Upper lobe of left lung (tissue), 6 donors: Measurements from ENCODE around the gene ARMH3. TPM values are rescaled to one million over a fixed set of nuclear protein-coding genes. Genes with fewer than 3 reads are reported as not detected.

ENCODE experiments used
- ATAC-seq, 2 donors: fragments of 200-7000 bp; cut with Tn5 transposase; one replicate each; pipeline ENCODE4 v1.9.1; 2022; ENCODE audit warnings: mild to moderate bottlenecking in 2 of 2, moderate library complexity in 2 of 2; ENCODE audit not compliant: low FRiP score in 2 of 2
- DNase-seq, 2 donors: peaks; one replicate each; pipeline ENCODE4 v3.0.0-alpha.2; 2019 to 2020
- H3K27ac ChIP-seq, 4 donors: fragments of 200-600 bp; sonication (generic); one replicate each; pipeline ENCODE4 v1.5.1; 2016 to 2019
- H3K27me3 ChIP-seq, 4 donors: fragments of 200-600 bp; sonication (generic); one replicate each; pipeline ENCODE4 v1.5.1; 2017 to 2019
- H3K36me3 ChIP-seq, 4 donors: fragments of 200-600 bp; sonication (generic); one replicate each; pipeline ENCODE4 v1.5.1; 2016 to 2019
- H3K4me1 ChIP-seq, 4 donors: fragments of 200-600 bp; sonication (generic); one replicate each; pipeline ENCODE4 v1.5.1; 2018 to 2019
- H3K4me3 ChIP-seq, 4 donors: fragments of 200-600 bp; sonication (generic); one replicate each; pipeline ENCODE4 v1.5.1; 2017 to 2019; ENCODE audit warnings: mild to moderate bottlenecking in 2 of 4, moderate library complexity in 1 of 4
- H3K9me3 ChIP-seq, 4 donors: fragments of 200-600 bp; sonication (generic); one replicate each; pipeline ENCODE4 v1.5.1; 2018 to 2019
- EP300 ChIP-seq, 4 donors: sonication (generic); formaldehyde crosslinking; IDR thresholded peaks; one replicate each; pipeline ENCODE4 v1.5.1; 2017; ENCODE audit warnings: antibody characterized with exemption in 4 of 4, control low read depth in 2 of 4
- POLR2A ChIP-seq, 4 donors: fragments of 450-650 bp; IDR thresholded peaks; one replicate each; pipeline ENCODE4 v1.5.1; 2016 to 2017; ENCODE audit warnings: antibody characterized with exemption in 4 of 4, mild to moderate bottlenecking in 2 of 4
- POLR2AphosphoS5 ChIP-seq, 2 donors: sonication (generic); formaldehyde crosslinking; IDR thresholded peaks; one replicate each; pipeline ENCODE4 v1.5.1; 2017; ENCODE audit warnings: antibody characterized with exemption in 2 of 2
- WGBS, 2 donors: methylation state at CpG; one replicate each; pipeline ENCODE4 v1.1.5; 2017 to 2018; 5-methylcytosine and 5-hydroxymethylcytosine counted together
- total RNA-seq, 6 donors: library from RNA; depleted of rRNA in 4 of 6; stranded (reverse); fragments of >200 nt in 4 of 6; gene quantifications; one replicate each; pipeline versions ENCODE4 v1.1.0 to v1.2.1, GENCODE V29; 2016 to 2021
- TF ChIP-seq, protein P1 (sequence below), 6 experiments: fragments of 450-650 bp in 4 of 6; fragments of 200-600 bp in 2 of 6; sonication (generic) in 2 of 6; IDR thresholded peaks; one replicate each; pipeline ENCODE4 v1.5.1; 2016 to 2019; ENCODE audit warnings: antibody characterized with exemption in 6 of 6
- donor health status: DM: no; HTN: no; CAD: no; lungs with moderate emphysema.
- donor health status: DM: no; HTN: yes; CAD: no; lungs with severe emphysema.

Gene ARMH3
- total RNA-seq, 6 donors from 2014 or later = 14.4 to 39.8 (median 25.5) TPM

GRCh38 chr10:102090772-102091171 lies 34.8 kb upstream of the ARMH3 start:
- no peak for DNase-seq
- H3K36me3 ChIP-seq = no peaks in the 10 kb centered on the region
- no peaks in the 10 kb centered on the region for H3K27me3 ChIP-seq
- no peak for ATAC-seq
- H3K4me3 ChIP-seq = no peak overlapping the region
- no peaks in the 10 kb centered on the region for H3K4me1 ChIP-seq
- WGBS, 2 donors = 69 to 71% methylated on average over 2 of the region's 2 CpGs
- no peaks in the 10 kb centered on the region for H3K9me3 ChIP-seq
- no peak overlapping the region for H3K27ac ChIP-seq
- TF ChIP-seq, protein P1, sequence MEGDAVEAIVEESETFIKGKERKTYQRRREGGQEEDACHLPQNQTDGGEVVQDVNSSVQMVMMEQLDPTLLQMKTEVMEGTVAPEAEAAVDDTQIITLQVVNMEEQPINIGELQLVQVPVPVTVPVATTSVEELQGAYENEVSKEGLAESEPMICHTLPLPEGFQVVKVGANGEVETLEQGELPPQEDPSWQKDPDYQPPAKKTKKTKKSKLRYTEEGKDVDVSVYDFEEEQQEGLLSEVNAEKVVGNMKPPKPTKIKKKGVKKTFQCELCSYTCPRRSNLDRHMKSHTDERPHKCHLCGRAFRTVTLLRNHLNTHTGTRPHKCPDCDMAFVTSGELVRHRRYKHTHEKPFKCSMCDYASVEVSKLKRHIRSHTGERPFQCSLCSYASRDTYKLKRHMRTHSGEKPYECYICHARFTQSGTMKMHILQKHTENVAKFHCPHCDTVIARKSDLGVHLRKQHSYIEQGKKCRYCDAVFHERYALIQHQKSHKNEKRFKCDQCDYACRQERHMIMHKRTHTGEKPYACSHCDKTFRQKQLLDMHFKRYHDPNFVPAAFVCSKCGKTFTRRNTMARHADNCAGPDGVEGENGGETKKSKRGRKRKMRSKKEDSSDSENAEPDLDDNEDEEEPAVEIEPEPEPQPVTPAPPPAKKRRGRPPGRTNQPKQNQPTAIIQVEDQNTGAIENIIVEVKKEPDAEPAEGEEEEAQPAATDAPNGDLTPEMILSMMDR (IDR thresholded peaks at IDR 0.05) = no peak
- TF ChIP-seq EP300 (IDR thresholded peaks at IDR 0.05) = no peak

DNA sequence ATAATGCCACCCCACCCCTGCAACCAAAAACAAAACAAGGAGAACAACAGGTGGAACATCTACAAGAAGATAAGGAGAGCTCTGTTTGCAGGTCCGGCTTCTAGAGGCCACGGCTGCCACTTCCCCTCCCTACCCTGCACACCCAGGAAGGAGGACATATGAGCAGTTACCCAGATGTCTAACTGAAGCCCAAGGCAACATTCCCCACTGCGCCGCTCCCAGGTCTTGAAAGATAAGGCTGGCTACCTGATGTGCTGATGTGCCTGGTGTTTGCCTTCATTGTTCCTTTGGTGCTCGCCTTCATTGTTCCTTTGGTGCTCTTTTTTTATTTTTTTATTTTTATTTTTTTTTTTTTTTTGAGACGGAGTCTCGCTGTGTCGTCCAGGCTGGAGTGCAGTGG lies 30.2 kb upstream of the ARMH3 start:
- no peaks in the 10 kb centered on the region for H3K36me3 ChIP-seq
- H3K4me1 ChIP-seq = no peaks in the 10 kb centered on the region
- no peak for ATAC-seq
- H3K27ac ChIP-seq = no peak overlapping the region
- 89 to 90% methylated on average over 8 of the region's 8 CpGs for WGBS, 2 donors
- TF ChIP-seq POLR2A (IDR thresholded peaks at IDR 0.05) = no peak
- TF ChIP-seq POLR2AphosphoS5 (IDR thresholded peaks at IDR 0.05) = no peak
- TF ChIP-seq, protein P1 (IDR thresholded peaks at IDR 0.05) = no peak
- TF ChIP-seq EP300 (IDR thresholded peaks at IDR 0.05) = no peak
- no peaks in the 10 kb centered on the region for H3K27me3 ChIP-seq
- H3K9me3 ChIP-seq = no peaks in the 10 kb centered on the region
- DNase-seq = no peak
- no peak overlapping the region for H3K4me3 ChIP-seq

GRCh38 chr10:102085336-102085735 lies 29.4 kb upstream of the ARMH3 start:
- ATAC-seq (no peak), DNase-seq (no peak)
- TF ChIP-seq POLR2A (IDR thresholded peaks at IDR 0.05) (no peak), EP300 (IDR thresholded peaks at IDR 0.05) (no peak), POLR2AphosphoS5 (IDR thresholded peaks at IDR 0.05) (no peak)
- TF ChIP-seq, protein P1 (IDR thresholded peaks at IDR 0.05) = no peak
- no peaks in the 10 kb centered on the region for H3K27me3 ChIP-seq
- no peak overlapping the region for H3K27ac ChIP-seq
- no peaks in the 10 kb centered on the region for H3K9me3 ChIP-seq
- WGBS, 2 donors = 77 to 85% methylated on average over 3 of the region's 3 CpGs
- no peaks in the 10 kb centered on the region for H3K4me1 ChIP-seq
- no peaks in the 10 kb centered on the region for H3K36me3 ChIP-seq
- no peak overlapping the region for H3K4me3 ChIP-seq

GRCh38 chr10:102083541-102083940 lies 27.6 kb upstream of the ARMH3 start:
- no peaks in the 10 kb centered on the region for H3K9me3 ChIP-seq
- no peaks in the 10 kb centered on the region for H3K4me1 ChIP-seq
- H3K4me3 ChIP-seq = no peak overlapping the region
- H3K36me3 ChIP-seq = no peaks in the 10 kb centered on the region
- no peak overlapping the region for H3K27ac ChIP-seq
- no peaks in the 10 kb centered on the region for H3K27me3 ChIP-seq
- 90 to 91% methylated on average over 3 of the region's 3 CpGs for WGBS, 2 donors
- DNase-seq (no peak), ATAC-seq (no peak)
- TF ChIP-seq POLR2AphosphoS5 (IDR thresholded peaks at IDR 0.05) (no peak), EP300 (IDR thresholded peaks at IDR 0.05) (no peak), POLR2A (IDR thresholded peaks at IDR 0.05) (no peak)
- TF ChIP-seq, protein P1 (IDR thresholded peaks at IDR 0.05) = no peak

DNA sequence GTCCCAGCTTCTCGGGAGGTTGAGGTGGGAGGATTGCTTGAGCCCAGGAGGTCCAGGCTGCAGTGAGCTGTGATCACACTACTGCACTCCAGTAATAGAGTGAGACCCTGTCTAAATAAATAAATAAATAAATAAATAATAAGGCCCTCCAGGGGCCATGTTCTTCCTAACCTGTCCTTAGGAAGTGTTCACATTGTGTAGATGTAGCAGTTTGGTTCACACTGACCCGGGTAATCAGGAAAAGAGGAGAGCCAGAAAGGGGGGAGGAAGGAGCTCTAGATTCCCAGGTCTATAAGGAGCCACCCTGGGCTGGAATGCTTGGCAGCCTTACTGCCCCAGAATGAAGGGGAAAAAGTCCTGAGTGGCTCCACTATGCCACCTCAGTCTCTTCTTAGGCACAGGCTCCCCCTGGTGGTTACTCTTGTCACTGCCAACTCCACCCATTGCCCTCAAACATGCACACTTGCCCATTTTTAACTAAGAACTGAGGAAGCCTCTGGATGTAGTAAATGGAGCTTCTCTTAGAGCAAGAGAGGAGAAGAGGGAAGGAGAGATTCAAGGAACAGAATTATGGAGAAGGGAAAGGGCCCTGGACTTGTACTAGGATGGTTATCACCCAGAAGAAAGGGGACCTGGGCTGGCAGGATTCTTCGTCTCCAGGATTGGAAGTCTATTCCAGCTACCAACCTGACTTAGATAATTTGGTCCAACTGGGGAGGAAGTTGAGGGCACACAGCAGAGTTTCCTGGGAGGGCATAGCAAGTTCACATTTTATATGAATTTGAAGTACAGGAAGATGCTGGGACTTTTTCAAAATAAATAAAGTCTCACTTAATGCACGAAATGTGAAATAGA lies 16.9 kb upstream of the ARMH3 start:
- DNase-seq (peak in 1 of 2 donors; percentile 85), ATAC-seq (peak; percentile 89 to 93)
- H3K4me1 ChIP-seq = peaks cover 11 to 15% (median 13%) of the 10 kb centered on the region in 4 donors
- H3K36me3 ChIP-seq = peaks cover 0 to 6% (median 0%) of the 10 kb centered on the region in 4 donors
- no peak overlapping the region for H3K4me3 ChIP-seq
- no peaks in the 10 kb centered on the region for H3K9me3 ChIP-seq
- H3K27ac ChIP-seq = no peak overlapping the region
- no peaks in the 10 kb centered on the region for H3K27me3 ChIP-seq
- 73 to 84% methylated on average over 4 of the region's 4 CpGs for WGBS, 2 donors
- TF ChIP-seq, protein P1 (IDR thresholded peaks at IDR 0.05) = peak; percentile 84 to 90 (median 88)
- TF ChIP-seq EP300 (IDR thresholded peaks at IDR 0.05) = no peak
